HG03460 (cell line): Measurements from ENCODE around the gene AGAP1.

Source experiments
- ATAC-seq: cut with Tn5 transposase; IDR thresholded peaks from one replicate; pipeline ENCODE4 v1.9.1; 2021; ENCODE audit not compliant: unreplicated experiment

AGAP1 gene

GRCh38 chr2:235677937-235678336, 184.1 kb downstream of the AGAP1 start:
- no peak for ATAC-seq

- ATAC-seq, result no peak
Observed at GRCh38 chr2:235678712-235679111, 184.9 kb downstream of the AGAP1 start.

GRCh38 chr2:235679471-235679870, 185.6 kb downstream of the AGAP1 start:
- no peak for ATAC-seq

GRCh38 chr2:235685024-235685721, 191.3 kb downstream of the AGAP1 start:
- no peak for ATAC-seq

- ATAC-seq, result no peak
Observed at GRCh38 chr2:235688511-235689426, 194.9 kb downstream of the AGAP1 start.

GRCh38 chr2:235689427-235689853, 195.6 kb downstream of the AGAP1 start:
- ATAC-seq, result no peak

- no peak for ATAC-seq
Observed at GRCh38 chr2:235690082-235690808, 196.4 kb downstream of the AGAP1 start.

- no peak for ATAC-seq
Observed at GRCh38 chr2:235690809-235691450, 197.1 kb downstream of the AGAP1 start.

- ATAC-seq, result no peak
Observed at GRCh38 chr2:235692076-235692475, 198.2 kb downstream of the AGAP1 start.

GRCh38 chr2:235692671-235693171, 198.9 kb downstream of the AGAP1 start:
- ATAC-seq, result no peak

- ATAC-seq, result no peak
Observed at GRCh38 chr2:235693279-235693678, 199.4 kb downstream of the AGAP1 start.

- no peak for ATAC-seq
Observed at GRCh38 chr2:235694721-235695601, 201.1 kb downstream of the AGAP1 start.

GRCh38 chr2:235695602-235695895, 201.7 kb downstream of the AGAP1 start:
- ATAC-seq, result no peak

GRCh38 chr2:235697041-235697440, 203.2 kb downstream of the AGAP1 start:
- ATAC-seq, result no peak

GRCh38 chr2:235698028-235698427, 204.2 kb downstream of the AGAP1 start:
- no peak for ATAC-seq

- no peak for ATAC-seq
Observed at GRCh38 chr2:235698491-235698890, 204.6 kb downstream of the AGAP1 start.

- no peak for ATAC-seq
Observed at GRCh38 chr2:235699576-235699975, 205.7 kb downstream of the AGAP1 start.

- ATAC-seq, result no peak
Observed at GRCh38 chr2:235701206-235701981, 207.6 kb downstream of the AGAP1 start.

GRCh38 chr2:235702186-235702585, 208.3 kb downstream of the AGAP1 start:
- ATAC-seq, result no peak
